HG03460 (cell line): ENCODE measurements around the gene ARTN.

Source experiments
- ATAC-seq: cut with Tn5 transposase; IDR thresholded peaks from one replicate; pipeline ENCODE4 v1.9.1; 2021; ENCODE audit not compliant: unreplicated experiment

Gene ARTN

GRCh38 chr1:43983253-43983899 is 49.8 kb downstream of the ARTN start:
- no peak for ATAC-seq

- no peak for ATAC-seq
Observed at GRCh38 chr1:43984855-43985254, 51.3 kb downstream of the ARTN start.

GRCh38 chr1:43985984-43986595 is 52.5 kb downstream of the ARTN start:
- ATAC-seq: no peak

- ATAC-seq: no peak
Observed at GRCh38 chr1:43986712-43987111, 53.1 kb downstream of the ARTN start.
